Measurements from ENCODE around the gene RGL2. TPM values are rescaled to one million over a fixed set of nuclear protein-coding genes. Genes with fewer than 3 reads are reported as not detected.

Gene RGL2
- polyA plus RNA-seq, 2 of the 4 experiments (the other 2 are of a cell fraction): 11.6 to 13.9 TPM

DNA sequence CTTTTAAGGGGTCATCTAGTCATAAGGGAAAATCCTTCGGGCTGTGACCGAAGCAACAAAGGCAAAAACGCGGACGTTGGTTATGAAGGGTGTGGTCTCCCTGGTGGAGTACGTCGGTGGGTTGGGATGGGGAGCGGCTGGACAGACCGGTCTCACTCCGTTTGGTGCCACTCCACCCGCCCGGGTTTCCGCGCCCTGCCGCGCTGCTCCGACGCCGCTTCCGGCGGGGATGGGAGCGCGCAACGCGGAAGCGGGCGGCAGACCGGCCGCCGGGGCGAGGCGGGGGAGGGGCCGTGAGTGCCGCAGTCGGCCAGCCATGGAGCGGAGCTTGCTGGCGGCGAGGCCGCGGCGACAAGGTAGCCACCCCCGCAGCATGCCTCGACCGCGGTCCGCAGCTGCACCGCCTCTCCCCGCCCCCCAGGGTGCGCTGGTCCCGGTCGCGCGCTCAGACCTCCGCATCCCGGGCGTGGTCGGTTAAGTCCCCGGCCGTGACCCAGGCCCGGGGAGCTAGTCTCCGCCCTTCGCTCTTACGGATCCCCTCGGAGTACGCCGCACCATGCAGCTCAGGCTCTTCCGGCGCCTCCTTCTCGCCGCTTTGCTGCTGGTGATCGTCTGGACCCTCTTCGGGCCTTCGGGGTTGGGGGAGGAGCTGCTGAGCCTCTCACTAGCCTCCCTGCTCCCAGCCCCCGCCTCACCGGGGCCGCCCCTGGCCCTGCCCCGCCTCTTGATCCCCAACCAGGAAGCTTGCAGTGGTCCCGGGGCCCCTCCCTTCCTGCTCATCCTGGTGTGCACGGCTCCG lies 21.7 kb downstream of the RGL2 start, which contains the start of gene B3GALT4 (continued):
- TF ChIP-seq MAX (IDR thresholded peaks at IDR 0.05): peak; percentile 57
- no peak for TF ChIP-seq NFE2L2 (conservative IDR thresholded peaks at IDR 0.05; ENCODE audit: low read length)
- TF ChIP-seq NPAS2 (CRISPR knock-in tag; IDR thresholded peaks at IDR 0.05; ENCODE audit: borderline replicate concordance): no peak
- TF ChIP-seq KDM5A (IDR thresholded peaks at IDR 0.05): no peak
- TF ChIP-seq, protein P1, sequence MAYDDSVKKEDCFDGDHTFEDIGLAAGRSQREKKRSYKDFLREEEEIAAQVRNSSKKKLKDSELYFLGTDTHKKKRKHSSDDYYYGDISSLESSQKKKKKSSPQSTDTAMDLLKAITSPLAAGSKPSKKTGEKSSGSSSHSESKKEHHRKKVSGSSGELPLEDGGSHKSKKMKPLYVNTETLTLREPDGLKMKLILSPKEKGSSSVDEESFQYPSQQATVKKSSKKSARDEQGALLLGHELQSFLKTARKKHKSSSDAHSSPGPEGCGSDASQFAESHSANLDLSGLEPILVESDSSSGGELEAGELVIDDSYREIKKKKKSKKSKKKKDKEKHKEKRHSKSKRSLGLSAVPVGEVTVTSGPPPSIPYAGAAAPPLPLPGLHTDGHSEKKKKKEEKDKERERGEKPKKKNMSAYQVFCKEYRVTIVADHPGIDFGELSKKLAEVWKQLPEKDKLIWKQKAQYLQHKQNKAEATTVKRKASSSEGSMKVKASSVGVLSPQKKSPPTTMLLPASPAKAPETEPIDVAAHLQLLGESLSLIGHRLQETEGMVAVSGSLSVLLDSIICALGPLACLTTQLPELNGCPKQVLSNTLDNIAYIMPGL (CRISPR knock-in tag; IDR thresholded peaks at IDR 0.05; ENCODE audit: borderline replicate concordance): peak; percentile 51; the same call in 1 of the 2 replicates
- TF ChIP-seq PBX3 (IDR thresholded peaks at IDR 0.05): peak; percentile 84
- peak; percentile 67 for TF ChIP-seq HOXA7 (CRISPR knock-in tag; IDR thresholded peaks at IDR 0.05)
- TF ChIP-seq CHD2 (IDR thresholded peaks at IDR 0.05; ENCODE audit: low read length, partially characterized antibody): peak; percentile 17
- TF ChIP-seq EHF (CRISPR knock-in tag; IDR thresholded peaks at IDR 0.05): peak; percentile 60; the same call in 1 of the 2 replicates
- TF ChIP-seq TP53 (CRISPR knock-in tag; IDR thresholded peaks at IDR 0.05): peak; percentile 97
- TF ChIP-seq, protein P2, sequence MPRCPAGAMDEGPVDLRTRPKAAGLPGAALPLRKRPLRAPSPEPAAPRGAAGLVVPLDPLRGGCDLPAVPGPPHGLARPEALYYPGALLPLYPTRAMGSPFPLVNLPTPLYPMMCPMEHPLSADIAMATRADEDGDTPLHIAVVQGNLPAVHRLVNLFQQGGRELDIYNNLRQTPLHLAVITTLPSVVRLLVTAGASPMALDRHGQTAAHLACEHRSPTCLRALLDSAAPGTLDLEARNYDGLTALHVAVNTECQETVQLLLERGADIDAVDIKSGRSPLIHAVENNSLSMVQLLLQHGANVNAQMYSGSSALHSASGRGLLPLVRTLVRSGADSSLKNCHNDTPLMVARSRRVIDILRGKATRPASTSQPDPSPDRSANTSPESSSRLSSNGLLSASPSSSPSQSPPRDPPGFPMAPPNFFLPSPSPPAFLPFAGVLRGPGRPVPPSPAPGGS (IDR thresholded peaks at IDR 0.05): peak; percentile 70; the same call in 1 of the 3 replicates
- TF ChIP-seq HDAC2 (IDR thresholded peaks at IDR 0.05): no peak
- peak; percentile 23 to 89; a peak in 4 of 5 replicates for TF ChIP-seq JUN (IDR thresholded peaks at IDR 0.05)
- no peak for TF ChIP-seq ESRRA (IDR thresholded peaks at IDR 0.05; ENCODE audit: borderline replicate concordance, low read length)
- TF ChIP-seq FOSB (CRISPR knock-in tag; IDR thresholded peaks at IDR 0.05): peak; percentile 76; the same call in 1 of the 2 replicates
- TF ChIP-seq EHMT2 (IDR thresholded peaks at IDR 0.05; ENCODE audit: low read depth): no peak
- TF ChIP-seq HES2 (IDR thresholded peaks at IDR 0.05): no peak

GRCh38 chr6:33276581-33276863 lies 22.2 kb downstream of the RGL2 start:
- CTCF ChIA-PET: interaction anchor here (0.8 to 5.7 kb wide), 5 partner anchors 12 to 149 kb away, joined by 3 to 44 read pairs (median 12); partner anchors contain the start of genes PFDN6, RGL2 and WDR46
- Histone ChIP-seq H3K4me3 (peak overlapping the region; percentile 87), H3K9me3 (no peaks in the 10 kb centered on the region), H3K27ac (peak overlapping the region; percentile 68 to 97), H3K4me2 (peak overlapping the region; percentile 91), H3K4me1 (peaks cover 41% of the 10 kb centered on the region)
- POLR2A ChIA-PET: interaction anchor here (1.2 to 2.1 kb wide), 4 partner anchors 12 to 41 kb away, joined by 3 to 10 read pairs (median 7); partner anchors contain the start of genes PFDN6, WDR46 and ZBTB22
- ATAC-seq (no peak), FAIRE-seq (no peak), DNase-seq (ENCODE audit: low read depth in 1 of 2, low spot score in 1 of 2) (no peak)
- peak; percentile 47; the same call in 1 of the 2 replicates for TF ChIP-seq RARB (CRISPR knock-in tag; IDR thresholded peaks at IDR 0.05)
- TF ChIP-seq HOXB13 (CRISPR knock-in tag; IDR thresholded peaks at IDR 0.05; ENCODE audit: low read depth): no peak

Measured in A549 (cell line).